Vagina (tissue), 2 donors: Measurements from ENCODE around the gene UBE2Z.

Experiments
- POLR2A ChIP-seq, 2 donors: fragments of 450-650 bp; IDR thresholded peaks; one replicate each; pipeline ENCODE4 v1.6.1; 2017; ENCODE audit warnings: antibody characterized with exemption in 2 of 2, mild to moderate bottlenecking in 2 of 2, moderate library complexity in 2 of 2
- TF ChIP-seq, protein P1 (sequence below), 3 experiments: fragments of 450-650 bp in 2 of 3; fragments of 200-600 bp in 1 of 3; sonication (generic) in 1 of 3; IDR thresholded peaks; one replicate each; pipeline ENCODE4 v1.5.1; 2017 to 2019; ENCODE audit warnings: antibody characterized with exemption in 3 of 3, mild to moderate bottlenecking in 2 of 3, moderate library complexity in 2 of 3

DNA sequence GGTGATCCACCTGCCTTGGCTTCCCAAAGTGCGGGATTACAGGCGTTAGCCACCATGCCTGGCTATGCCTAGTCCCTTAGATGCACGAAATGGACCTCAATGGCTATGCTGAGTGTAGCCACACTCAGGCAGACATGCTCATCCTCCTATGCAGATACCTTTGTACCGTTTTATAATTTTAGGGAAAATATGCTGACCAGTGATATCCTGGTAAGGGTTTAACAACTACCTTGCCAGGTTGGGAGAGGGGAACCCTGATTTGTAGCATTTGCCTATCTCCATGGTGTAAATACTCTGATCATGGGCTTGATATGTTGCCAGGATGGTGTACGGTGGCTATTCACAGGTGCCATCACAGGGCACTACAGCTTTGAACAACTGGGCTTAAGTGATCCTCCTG, 43.4 kb downstream of the UBE2Z start:
- TF ChIP-seq, protein P1, sequence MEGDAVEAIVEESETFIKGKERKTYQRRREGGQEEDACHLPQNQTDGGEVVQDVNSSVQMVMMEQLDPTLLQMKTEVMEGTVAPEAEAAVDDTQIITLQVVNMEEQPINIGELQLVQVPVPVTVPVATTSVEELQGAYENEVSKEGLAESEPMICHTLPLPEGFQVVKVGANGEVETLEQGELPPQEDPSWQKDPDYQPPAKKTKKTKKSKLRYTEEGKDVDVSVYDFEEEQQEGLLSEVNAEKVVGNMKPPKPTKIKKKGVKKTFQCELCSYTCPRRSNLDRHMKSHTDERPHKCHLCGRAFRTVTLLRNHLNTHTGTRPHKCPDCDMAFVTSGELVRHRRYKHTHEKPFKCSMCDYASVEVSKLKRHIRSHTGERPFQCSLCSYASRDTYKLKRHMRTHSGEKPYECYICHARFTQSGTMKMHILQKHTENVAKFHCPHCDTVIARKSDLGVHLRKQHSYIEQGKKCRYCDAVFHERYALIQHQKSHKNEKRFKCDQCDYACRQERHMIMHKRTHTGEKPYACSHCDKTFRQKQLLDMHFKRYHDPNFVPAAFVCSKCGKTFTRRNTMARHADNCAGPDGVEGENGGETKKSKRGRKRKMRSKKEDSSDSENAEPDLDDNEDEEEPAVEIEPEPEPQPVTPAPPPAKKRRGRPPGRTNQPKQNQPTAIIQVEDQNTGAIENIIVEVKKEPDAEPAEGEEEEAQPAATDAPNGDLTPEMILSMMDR (IDR thresholded peaks at IDR 0.05), result no peak
- no peak for TF ChIP-seq POLR2A (IDR thresholded peaks at IDR 0.05)
